ENCODE measurements around the gene ASAP3. TPM values are rescaled to one million over a fixed set of nuclear protein-coding genes. Genes with fewer than 3 reads are reported as not detected.
A peak's percentile ranks its signal among the peaks of the same experiment; 100 is the strongest.

The ASAP3 gene
- total and polyA plus RNA-seq, 4 donors: 8.3 to 25.9 (median 16.7) TPM

DNA sequence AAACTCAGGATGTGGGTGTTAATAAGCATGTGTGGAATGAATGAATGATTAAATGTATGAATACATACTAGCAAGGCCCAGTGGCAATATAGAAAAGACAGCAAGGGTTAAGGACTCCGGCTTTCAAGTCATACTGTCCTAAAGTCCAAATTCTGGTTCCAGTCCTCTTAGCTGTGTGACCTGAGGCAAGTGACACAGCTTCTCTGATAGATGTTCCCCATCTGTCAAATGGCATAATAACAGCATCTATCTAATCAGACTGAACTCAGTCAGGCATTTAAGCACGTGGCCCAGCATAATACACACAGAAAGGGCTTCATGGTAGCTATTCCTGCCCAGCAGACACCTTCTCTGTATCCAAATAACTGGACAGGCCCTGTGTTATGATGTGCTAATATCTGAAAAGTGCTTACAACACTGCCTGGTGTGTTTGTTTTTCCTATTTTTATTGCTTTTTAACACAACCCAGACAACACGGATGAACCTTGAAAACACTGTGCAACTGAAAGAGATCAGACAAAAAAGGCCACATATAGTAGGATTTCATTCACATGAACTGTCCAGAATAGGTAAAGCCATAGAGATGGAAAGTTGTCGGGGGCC lies 12.4 kb downstream of the ASAP3 start:
- no peak overlapping the region for H3K9ac ChIP-seq (ENCODE audit: low read depth in 1 of 2, low read length in 2 of 2)
- DNase-seq (ENCODE audit: low spot score): no peak
- peaks cover 15 to 55% (median 46%) of the 10 kb centered on the region in 4 donors for H3K4me1 ChIP-seq (ENCODE audit: control insufficient read depth in 4 of 4, insufficient read depth in 4 of 4, low read length in 3 of 4)
- 42% methylated on average over 4 of the region's 4 CpGs for WGBS
- peak; percentile 32 for TF ChIP-seq FOXA2 (IDR thresholded peaks at IDR 0.05)
- TF ChIP-seq EGR1 (IDR thresholded peaks at IDR 0.05; ENCODE audit: low read depth in 2 of 2): peak in 1 of 2 donors; percentile 32
- TF ChIP-seq TAF1 (conservative IDR thresholded peaks at IDR 0.05): no peak
- TF ChIP-seq FOXA1 (IDR thresholded peaks at IDR 0.05): no peak
- peak; percentile 47 to 51 for TF ChIP-seq HNF4A (conservative IDR thresholded peaks at IDR 0.05)
- peak; percentile 46 to 74 for TF ChIP-seq RXRA (IDR thresholded peaks at IDR 0.05)
- TF ChIP-seq GABPA (IDR thresholded peaks at IDR 0.05 in 1 of 2, conservative IDR thresholded peaks at IDR 0.05 in 1 of 2): no peak
- peak; percentile 14 for TF ChIP-seq REST (IDR thresholded peaks at IDR 0.05)
- peak; percentile 3 for TF ChIP-seq YY1 (IDR thresholded peaks at IDR 0.05)
- TF ChIP-seq SP1 (IDR thresholded peaks at IDR 0.05): peak; percentile 32
- TF ChIP-seq ATF3 (IDR thresholded peaks at IDR 0.05): no peak
- no peak for TF ChIP-seq HNF4G (IDR thresholded peaks at IDR 0.05)
- TF ChIP-seq MAX (IDR thresholded peaks at IDR 0.05): peak; percentile 62
- TF ChIP-seq ZBTB33 (IDR thresholded peaks at IDR 0.05): peak; percentile 29
- TF ChIP-seq JUND (IDR thresholded peaks at IDR 0.05): no peak
- no peaks in the 10 kb centered on the region for H3K36me3 ChIP-seq (ENCODE audit: control insufficient read depth in 4 of 4, insufficient read depth in 3 of 4, low read depth in 1 of 4, low read length in 3 of 4)
- H3K27ac ChIP-seq (ENCODE audit: low read depth in 1 of 2, low read length in 2 of 2): peak overlapping the region; percentile 60 to 85
- H3K9me3 ChIP-seq (ENCODE audit: control insufficient read depth in 4 of 4, low read length in 3 of 4): no peaks in the 10 kb centered on the region
- no peaks in the 10 kb centered on the region for H3K27me3 ChIP-seq (ENCODE audit: control insufficient read depth in 4 of 4, insufficient read depth in 4 of 4, low read length in 3 of 4)
- no peak overlapping the region for H3K4me3 ChIP-seq (ENCODE audit: low read depth in 1 of 3, low read length in 3 of 3)

DNA sequence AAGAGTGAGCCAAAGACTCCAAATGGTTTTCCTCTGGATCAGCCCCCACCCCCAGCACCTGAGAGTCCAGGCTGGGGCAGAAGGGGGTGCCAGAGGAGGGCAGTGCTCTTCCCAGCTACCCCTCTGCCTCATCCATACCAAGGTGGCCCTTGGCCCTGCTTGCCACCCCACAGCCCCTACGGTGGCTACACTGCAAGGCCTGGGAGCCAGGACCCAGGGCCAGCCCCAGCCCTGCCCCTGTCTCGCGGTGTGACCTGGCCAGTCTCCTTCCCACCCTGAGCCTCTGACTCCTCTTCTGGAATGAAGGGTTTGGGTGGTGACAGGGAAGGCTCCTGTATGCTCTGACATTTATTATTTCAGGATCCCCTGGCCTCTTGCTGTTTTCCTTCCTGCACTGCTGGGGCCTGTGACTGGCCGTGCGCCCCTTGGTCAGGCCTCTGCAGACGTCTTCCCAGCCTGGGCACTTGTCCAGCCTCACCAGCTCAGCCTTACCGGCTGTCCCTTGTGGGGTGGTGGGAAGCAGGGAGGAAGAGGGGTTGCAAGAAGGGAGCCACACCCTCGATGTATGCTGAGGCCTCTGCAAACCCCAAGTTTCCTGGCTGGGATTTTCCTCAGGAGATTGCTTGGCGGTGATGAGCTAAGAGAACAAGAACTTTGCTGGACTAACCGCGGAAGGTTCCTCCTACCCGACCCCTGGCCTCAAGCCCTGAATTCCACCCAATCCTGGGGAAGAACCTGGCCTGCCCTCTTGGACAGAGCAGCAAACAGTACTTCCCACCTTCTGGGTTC lies 13.5 kb downstream of the ASAP3 start:
- no peak for TF ChIP-seq NR2F2 (IDR thresholded peaks at IDR 0.05)
- peak in 1 of 2 donors; percentile 18 for TF ChIP-seq HNF4A (conservative IDR thresholded peaks at IDR 0.05)
- no peak for TF ChIP-seq RAD21 (IDR thresholded peaks at IDR 0.05)
- TF ChIP-seq RXRA (IDR thresholded peaks at IDR 0.05): no peak
- peak; percentile 31 for TF ChIP-seq SP1 (IDR thresholded peaks at IDR 0.05)
- no peak for TF ChIP-seq TAF1 (conservative IDR thresholded peaks at IDR 0.05)
- no peak for TF ChIP-seq GABPA (IDR thresholded peaks at IDR 0.05 in 1 of 2, conservative IDR thresholded peaks at IDR 0.05 in 1 of 2)
- TF ChIP-seq MAX (IDR thresholded peaks at IDR 0.05): no peak
- TF ChIP-seq HNF4G (IDR thresholded peaks at IDR 0.05): no peak
- no peak for TF ChIP-seq ZBTB33 (IDR thresholded peaks at IDR 0.05)
- TF ChIP-seq FOXA1 (IDR thresholded peaks at IDR 0.05): no peak
- Histone ChIP-seq H3K4me3 (ENCODE audit: low read depth in 1 of 3, low read length in 3 of 3) (no peak overlapping the region), H3K36me3 (ENCODE audit: control insufficient read depth in 4 of 4, insufficient read depth in 3 of 4, low read depth in 1 of 4, low read length in 3 of 4) (no peaks in the 10 kb centered on the region), H3K4me1 (ENCODE audit: control insufficient read depth in 4 of 4, insufficient read depth in 4 of 4, low read length in 3 of 4) (peaks cover 15 to 47% (median 42%) of the 10 kb centered on the region in 4 donors), H3K27ac (ENCODE audit: low read depth in 1 of 2, low read length in 2 of 2) (peak overlapping the region in 1 of 2 donors; percentile 85), H3K9me3 (ENCODE audit: control insufficient read depth in 4 of 4, low read length in 3 of 4) (no peaks in the 10 kb centered on the region), H3K9ac (ENCODE audit: low read depth in 1 of 2, low read length in 2 of 2) (no peak overlapping the region), H3K27me3 (ENCODE audit: control insufficient read depth in 4 of 4, insufficient read depth in 4 of 4, low read length in 3 of 4) (no peaks in the 10 kb centered on the region)
- no peak for DNase-seq (ENCODE audit: low spot score)
- WGBS: 60% methylated on average over 12 of the region's 12 CpGs
